ENCODE measurements around the gene STYX. TPM values are rescaled to one million over a fixed set of nuclear protein-coding genes. Genes with fewer than 3 reads are reported as not detected.

The STYX gene
- total RNA-seq, 1 experiment from 2014 or later: 22.8 TPM

DNA sequence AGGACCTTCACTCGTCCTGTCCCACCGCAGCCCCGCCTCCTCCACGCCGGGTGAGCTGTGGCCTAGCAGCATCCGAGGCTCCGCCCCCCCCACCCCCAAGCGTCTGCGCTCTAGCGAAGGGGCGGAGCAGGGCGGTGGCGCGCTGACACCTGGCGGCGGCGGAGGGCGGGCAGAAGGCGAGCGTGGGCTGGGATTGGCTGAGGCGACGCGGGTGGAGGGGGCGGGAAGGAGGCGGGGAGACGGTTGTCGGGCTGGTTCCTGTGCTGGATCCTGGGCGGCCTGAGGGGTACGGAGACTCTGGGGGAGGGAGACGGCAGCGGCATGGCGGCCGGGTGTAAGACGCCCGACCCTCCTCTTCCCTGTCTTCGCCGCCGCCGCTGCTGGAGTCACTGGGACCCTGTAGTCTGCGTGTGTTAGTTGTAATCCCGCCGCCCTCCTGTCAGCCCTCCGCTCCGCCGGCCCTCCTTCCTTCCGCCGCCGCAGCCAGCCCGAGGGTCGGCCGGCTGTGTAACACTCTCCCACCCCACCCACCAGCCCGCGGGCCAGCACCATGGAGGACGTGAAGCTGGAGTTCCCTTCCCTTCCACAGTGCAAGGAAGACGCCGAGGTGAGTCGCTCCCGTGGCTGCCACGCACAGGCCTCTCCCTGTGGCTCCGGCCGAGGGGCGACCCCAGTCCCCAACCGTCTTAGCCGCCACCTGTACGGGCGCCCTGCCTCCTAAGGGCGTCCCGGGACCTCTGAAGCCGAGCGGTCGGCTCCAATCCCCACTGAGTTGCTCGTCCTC, at the start of gene STYX (continued):
- TF ChIP-seq, protein P1, sequence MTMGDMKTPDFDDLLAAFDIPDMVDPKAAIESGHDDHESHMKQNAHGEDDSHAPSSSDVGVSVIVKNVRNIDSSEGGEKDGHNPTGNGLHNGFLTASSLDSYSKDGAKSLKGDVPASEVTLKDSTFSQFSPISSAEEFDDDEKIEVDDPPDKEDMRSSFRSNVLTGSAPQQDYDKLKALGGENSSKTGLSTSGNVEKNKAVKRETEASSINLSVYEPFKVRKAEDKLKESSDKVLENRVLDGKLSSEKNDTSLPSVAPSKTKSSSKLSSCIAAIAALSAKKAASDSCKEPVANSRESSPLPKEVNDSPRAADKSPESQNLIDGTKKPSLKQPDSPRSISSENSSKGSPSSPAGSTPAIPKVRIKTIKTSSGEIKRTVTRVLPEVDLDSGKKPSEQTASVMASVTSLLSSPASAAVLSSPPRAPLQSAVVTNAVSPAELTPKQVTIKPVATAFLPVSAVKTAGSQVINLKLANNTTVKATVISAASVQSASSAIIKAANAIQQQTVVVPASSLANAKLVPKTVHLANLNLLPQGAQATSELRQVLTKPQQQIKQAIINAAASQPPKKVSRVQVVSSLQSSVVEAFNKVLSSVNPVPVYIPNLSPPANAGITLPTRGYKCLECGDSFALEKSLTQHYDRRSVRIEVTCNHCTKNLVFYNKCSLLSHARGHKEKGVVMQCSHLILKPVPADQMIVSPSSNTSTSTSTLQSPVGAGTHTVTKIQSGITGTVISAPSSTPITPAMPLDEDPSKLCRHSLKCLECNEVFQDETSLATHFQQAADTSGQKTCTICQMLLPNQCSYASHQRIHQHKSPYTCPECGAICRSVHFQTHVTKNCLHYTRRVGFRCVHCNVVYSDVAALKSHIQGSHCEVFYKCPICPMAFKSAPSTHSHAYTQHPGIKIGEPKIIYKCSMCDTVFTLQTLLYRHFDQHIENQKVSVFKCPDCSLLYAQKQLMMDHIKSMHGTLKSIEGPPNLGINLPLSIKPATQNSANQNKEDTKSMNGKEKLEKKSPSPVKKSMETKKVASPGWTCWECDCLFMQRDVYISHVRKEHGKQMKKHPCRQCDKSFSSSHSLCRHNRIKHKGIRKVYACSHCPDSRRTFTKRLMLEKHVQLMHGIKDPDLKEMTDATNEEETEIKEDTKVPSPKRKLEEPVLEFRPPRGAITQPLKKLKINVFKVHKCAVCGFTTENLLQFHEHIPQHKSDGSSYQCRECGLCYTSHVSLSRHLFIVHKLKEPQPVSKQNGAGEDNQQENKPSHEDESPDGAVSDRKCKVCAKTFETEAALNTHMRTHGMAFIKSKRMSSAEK (CRISPR knock-in tag; IDR thresholded peaks at IDR 0.05; ENCODE audit: borderline replicate concordance): no peak
- TF ChIP-seq FOXP1 (CRISPR knock-in tag; IDR thresholded peaks at IDR 0.05; ENCODE audit: borderline replicate concordance) (peak; percentile 22; the same call in 1 of the 2 replicates), ESRRA (CRISPR knock-in tag; IDR thresholded peaks at IDR 0.05; ENCODE audit: borderline replicate concordance) (no peak), PRRX2 (CRISPR knock-in tag; IDR thresholded peaks at IDR 0.05) (no peak), ZNF232 (CRISPR knock-in tag; IDR thresholded peaks at IDR 0.05) (0 out of 2 replicates have a peak, but pooled peaks have one; percentile 26), TEAD1 (CRISPR knock-in tag; IDR thresholded peaks at IDR 0.05) (peak; percentile 7; the same call in 1 of the 2 replicates), GABPB1 (CRISPR knock-in tag; IDR thresholded peaks at IDR 0.05) (0 out of 2 replicates have a peak, but pooled peaks have one; percentile 31), ZNF138 (CRISPR knock-in tag; conservative IDR thresholded peaks at IDR 0.05) (0 out of 2 replicates have a peak, but pooled peaks have one; percentile 23)
- TF ChIP-seq, protein P2, sequence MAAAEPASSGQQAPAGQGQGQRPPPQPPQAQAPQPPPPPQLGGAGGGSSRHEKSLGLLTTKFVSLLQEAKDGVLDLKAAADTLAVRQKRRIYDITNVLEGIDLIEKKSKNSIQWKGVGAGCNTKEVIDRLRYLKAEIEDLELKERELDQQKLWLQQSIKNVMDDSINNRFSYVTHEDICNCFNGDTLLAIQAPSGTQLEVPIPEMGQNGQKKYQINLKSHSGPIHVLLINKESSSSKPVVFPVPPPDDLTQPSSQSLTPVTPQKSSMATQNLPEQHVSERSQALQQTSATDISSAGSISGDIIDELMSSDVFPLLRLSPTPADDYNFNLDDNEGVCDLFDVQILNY (CRISPR knock-in tag; IDR thresholded peaks at IDR 0.05): peak; percentile 86
- TF ChIP-seq, protein P3, sequence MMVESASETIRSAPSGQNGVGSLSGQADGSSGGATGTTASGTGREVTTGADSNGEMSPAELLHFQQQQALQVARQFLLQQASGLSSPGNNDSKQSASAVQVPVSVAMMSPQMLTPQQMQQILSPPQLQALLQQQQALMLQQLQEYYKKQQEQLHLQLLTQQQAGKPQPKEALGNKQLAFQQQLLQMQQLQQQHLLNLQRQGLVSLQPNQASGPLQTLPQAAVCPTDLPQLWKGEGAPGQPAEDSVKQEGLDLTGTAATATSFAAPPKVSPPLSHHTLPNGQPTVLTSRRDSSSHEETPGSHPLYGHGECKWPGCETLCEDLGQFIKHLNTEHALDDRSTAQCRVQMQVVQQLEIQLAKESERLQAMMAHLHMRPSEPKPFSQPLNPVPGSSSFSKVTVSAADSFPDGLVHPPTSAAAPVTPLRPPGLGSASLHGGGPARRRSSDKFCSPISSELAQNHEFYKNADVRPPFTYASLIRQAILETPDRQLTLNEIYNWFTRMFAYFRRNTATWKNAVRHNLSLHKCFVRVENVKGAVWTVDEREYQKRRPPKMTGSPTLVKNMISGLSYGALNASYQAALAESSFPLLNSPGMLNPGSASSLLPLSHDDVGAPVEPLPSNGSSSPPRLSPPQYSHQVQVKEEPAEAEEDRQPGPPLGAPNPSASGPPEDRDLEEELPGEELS (CRISPR knock-in tag; IDR thresholded peaks at IDR 0.05): peak; percentile 70; the same call in 1 of the 2 replicates
- TF ChIP-seq, protein P4, sequence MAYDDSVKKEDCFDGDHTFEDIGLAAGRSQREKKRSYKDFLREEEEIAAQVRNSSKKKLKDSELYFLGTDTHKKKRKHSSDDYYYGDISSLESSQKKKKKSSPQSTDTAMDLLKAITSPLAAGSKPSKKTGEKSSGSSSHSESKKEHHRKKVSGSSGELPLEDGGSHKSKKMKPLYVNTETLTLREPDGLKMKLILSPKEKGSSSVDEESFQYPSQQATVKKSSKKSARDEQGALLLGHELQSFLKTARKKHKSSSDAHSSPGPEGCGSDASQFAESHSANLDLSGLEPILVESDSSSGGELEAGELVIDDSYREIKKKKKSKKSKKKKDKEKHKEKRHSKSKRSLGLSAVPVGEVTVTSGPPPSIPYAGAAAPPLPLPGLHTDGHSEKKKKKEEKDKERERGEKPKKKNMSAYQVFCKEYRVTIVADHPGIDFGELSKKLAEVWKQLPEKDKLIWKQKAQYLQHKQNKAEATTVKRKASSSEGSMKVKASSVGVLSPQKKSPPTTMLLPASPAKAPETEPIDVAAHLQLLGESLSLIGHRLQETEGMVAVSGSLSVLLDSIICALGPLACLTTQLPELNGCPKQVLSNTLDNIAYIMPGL (CRISPR knock-in tag; IDR thresholded peaks at IDR 0.05): peak; percentile 59; the same call in 1 of the 2 replicates

DNA sequence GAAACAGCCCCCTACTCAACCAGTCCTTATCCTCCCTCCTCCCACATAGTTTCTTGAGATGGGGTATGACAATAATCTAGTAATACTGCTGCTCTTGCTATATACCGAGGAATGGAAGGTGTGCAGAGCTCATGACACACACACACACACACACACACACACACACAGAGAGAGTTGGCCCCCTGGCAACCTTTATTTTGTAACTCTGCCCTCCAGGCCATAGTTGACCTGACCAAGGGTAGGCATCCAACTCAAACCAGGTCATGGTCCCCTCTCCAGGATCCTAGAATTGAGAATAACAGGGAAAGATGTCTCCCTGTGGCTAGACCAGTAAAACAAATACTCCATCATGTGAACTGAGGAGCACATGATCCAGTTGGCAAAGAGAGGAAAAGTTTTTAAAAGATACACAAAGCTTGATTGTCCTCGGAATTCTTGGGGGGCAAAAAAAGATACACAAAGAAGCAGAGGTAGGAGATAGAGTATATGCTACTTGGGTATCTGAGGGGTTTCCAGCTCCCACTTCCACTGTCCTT, 45.9 kb upstream of the STYX start:
- ATAC-seq: no peak
- Mint-ChIP-seq H3K4me1 (peaks cover 28% of the 10 kb centered on the region), H3K36me3 (peaks cover 4% of the 10 kb centered on the region; the same call in 1 of the 2 replicates), H3K27me3 (ENCODE audit: low read depth) (no peaks in the 10 kb centered on the region), H3K27ac (no peak overlapping the region), H3K4me3 (no peak overlapping the region), H3K9me3 (no peaks in the 10 kb centered on the region)
- ChIA-PET CTCF (interaction anchor here (0.7 kb wide), 1 partner anchor 12 kb away, joined by 5 read pairs; no protein-coding TSS in a partner anchor), POLR2A (no interaction called here)
- DNase-seq (ENCODE audit: low spot score): no peak
- TF ChIP-seq FOXJ3 (CRISPR knock-in tag; IDR thresholded peaks at IDR 0.05; ENCODE audit: borderline replicate concordance) (no peak), SOX15 (CRISPR knock-in tag; IDR thresholded peaks at IDR 0.05) (no peak), FOXP1 (CRISPR knock-in tag; IDR thresholded peaks at IDR 0.05; ENCODE audit: borderline replicate concordance) (no peak)
- TF ChIP-seq, protein P4 (CRISPR knock-in tag; IDR thresholded peaks at IDR 0.05): no peak
- TF ChIP-seq, protein P2 (CRISPR knock-in tag; IDR thresholded peaks at IDR 0.05): no peak
- TF ChIP-seq, protein P5, sequence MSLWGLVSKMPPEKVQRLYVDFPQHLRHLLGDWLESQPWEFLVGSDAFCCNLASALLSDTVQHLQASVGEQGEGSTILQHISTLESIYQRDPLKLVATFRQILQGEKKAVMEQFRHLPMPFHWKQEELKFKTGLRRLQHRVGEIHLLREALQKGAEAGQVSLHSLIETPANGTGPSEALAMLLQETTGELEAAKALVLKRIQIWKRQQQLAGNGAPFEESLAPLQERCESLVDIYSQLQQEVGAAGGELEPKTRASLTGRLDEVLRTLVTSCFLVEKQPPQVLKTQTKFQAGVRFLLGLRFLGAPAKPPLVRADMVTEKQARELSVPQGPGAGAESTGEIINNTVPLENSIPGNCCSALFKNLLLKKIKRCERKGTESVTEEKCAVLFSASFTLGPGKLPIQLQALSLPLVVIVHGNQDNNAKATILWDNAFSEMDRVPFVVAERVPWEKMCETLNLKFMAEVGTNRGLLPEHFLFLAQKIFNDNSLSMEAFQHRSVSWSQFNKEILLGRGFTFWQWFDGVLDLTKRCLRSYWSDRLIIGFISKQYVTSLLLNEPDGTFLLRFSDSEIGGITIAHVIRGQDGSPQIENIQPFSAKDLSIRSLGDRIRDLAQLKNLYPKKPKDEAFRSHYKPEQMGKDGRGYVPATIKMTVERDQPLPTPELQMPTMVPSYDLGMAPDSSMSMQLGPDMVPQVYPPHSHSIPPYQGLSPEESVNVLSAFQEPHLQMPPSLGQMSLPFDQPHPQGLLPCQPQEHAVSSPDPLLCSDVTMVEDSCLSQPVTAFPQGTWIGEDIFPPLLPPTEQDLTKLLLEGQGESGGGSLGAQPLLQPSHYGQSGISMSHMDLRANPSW (CRISPR knock-in tag; conservative IDR thresholded peaks at IDR 0.05; ENCODE audit: low read depth): no peak
